HEK293 (cell line): Measurements from ENCODE around the gene CACNA2D3.

ENCODE experiments used
- OSR2 ChIP-seq: fragments of 450-650 bp; formaldehyde crosslinking; IDR thresholded peaks from 2 replicates; pipeline ENCODE4 v1.5.1; 2016; ENCODE audit warnings: missing biosample characterization, missing genetic modification characterization
- YY1 ChIP-seq: fragments of 450-650 bp; formaldehyde crosslinking; IDR thresholded peaks from 2 replicates; pipeline ENCODE4 v1.5.1; 2018; ENCODE audit warnings: missing biosample characterization, missing genetic modification characterization
- ZNF221 ChIP-seq: fragments of 450-650 bp; formaldehyde crosslinking; IDR thresholded peaks from 2 replicates; pipeline ENCODE4 v1.5.1; 2017; ENCODE audit warnings: missing biosample characterization, missing genetic modification characterization, borderline replicate concordance
- ZNF423 ChIP-seq: fragments of 450-650 bp; formaldehyde crosslinking; IDR thresholded peaks from 2 replicates; pipeline ENCODE4 v1.5.1; 2016; ENCODE audit warnings: missing biosample characterization, missing genetic modification characterization
- ZNF473 ChIP-seq: fragments of 450-650 bp; formaldehyde crosslinking; IDR thresholded peaks from 2 replicates; pipeline ENCODE4 v1.5.1; 2017; ENCODE audit warnings: missing biosample characterization, missing genetic modification characterization
- ZNF600 ChIP-seq: fragments of 450-650 bp; formaldehyde crosslinking; IDR thresholded peaks from 2 replicates; pipeline ENCODE4 v1.5.1; 2016; ENCODE audit warnings: missing biosample characterization, missing genetic modification characterization
- ZNF621 ChIP-seq: fragments of 450-650 bp; formaldehyde crosslinking; IDR thresholded peaks from 2 replicates; pipeline ENCODE4 v1.5.1; 2017; ENCODE audit warnings: missing biosample characterization, missing genetic modification characterization
- ZNF747 ChIP-seq: fragments of 450-650 bp; formaldehyde crosslinking; IDR thresholded peaks from 2 replicates; pipeline ENCODE4 v1.5.1; 2016; ENCODE audit warnings: missing biosample characterization, missing genetic modification characterization
- ZNF785 ChIP-seq: fragments of 450-650 bp; formaldehyde crosslinking; IDR thresholded peaks from 2 replicates; pipeline ENCODE4 v1.5.1; 2016; ENCODE audit warnings: missing biosample characterization, missing genetic modification characterization
- TF ChIP-seq, protein P1 (sequence below): fragments of 450-650 bp; formaldehyde crosslinking; IDR thresholded peaks from 2 replicates; pipeline ENCODE4 v1.5.1; 2016; ENCODE audit warnings: missing biosample characterization, missing genetic modification characterization
- TF ChIP-seq, protein P2 (sequence below): IDR thresholded peaks from 2 replicates; pipeline ENCODE4 v1.6.1; 2011; ENCODE audit warnings: mild to moderate bottlenecking, low read depth, low read length, borderline replicate concordance

DNA sequence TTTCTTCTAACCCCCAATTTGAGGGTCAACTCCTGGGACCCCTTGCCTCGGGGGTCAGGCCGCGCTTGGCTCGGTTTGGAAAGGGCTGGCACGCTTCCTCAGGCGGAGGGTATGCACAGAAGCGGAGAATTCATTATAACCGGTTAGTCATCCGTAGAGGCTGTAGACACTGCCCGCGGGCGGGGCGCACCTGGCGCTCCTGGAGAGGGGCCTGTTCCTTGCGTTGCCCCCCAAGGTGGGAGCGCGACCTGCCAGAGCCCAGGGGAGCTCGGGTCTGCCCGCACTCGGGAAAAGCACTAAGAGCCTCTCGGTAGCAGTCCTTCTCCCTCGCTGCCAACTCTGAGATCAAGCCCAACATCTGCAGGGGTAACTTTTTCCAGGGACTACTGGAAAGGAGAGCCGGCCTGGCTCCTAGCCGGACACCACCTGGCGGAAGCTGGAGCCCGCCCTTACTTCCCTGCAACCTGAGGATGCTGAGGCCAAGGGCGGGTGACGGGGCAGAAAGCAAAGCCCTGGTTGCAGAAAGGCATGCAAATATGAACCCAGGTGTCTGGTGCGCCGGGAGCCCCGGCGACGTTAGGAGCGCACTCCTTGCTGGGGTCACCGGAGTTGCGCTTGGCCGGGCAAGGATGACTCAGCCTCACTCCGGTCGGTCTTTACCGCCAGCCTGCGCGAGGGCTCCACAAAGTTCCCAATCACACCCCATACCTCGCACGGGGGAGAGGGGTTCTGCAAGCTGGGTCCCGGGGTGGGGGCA lies 1.5 kb upstream of the CACNA2D3 start:
- TF ChIP-seq, protein P1, sequence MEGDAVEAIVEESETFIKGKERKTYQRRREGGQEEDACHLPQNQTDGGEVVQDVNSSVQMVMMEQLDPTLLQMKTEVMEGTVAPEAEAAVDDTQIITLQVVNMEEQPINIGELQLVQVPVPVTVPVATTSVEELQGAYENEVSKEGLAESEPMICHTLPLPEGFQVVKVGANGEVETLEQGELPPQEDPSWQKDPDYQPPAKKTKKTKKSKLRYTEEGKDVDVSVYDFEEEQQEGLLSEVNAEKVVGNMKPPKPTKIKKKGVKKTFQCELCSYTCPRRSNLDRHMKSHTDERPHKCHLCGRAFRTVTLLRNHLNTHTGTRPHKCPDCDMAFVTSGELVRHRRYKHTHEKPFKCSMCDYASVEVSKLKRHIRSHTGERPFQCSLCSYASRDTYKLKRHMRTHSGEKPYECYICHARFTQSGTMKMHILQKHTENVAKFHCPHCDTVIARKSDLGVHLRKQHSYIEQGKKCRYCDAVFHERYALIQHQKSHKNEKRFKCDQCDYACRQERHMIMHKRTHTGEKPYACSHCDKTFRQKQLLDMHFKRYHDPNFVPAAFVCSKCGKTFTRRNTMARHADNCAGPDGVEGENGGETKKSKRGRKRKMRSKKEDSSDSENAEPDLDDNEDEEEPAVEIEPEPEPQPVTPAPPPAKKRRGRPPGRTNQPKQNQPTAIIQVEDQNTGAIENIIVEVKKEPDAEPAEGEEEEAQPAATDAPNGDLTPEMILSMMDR (tag by site-specific recombination), result no peak
- no peak for TF ChIP-seq YY1
- TF ChIP-seq ZNF785, result no peak
- no peak for TF ChIP-seq ZNF747
- TF ChIP-seq ZNF423, result no peak
- TF ChIP-seq, protein P2, sequence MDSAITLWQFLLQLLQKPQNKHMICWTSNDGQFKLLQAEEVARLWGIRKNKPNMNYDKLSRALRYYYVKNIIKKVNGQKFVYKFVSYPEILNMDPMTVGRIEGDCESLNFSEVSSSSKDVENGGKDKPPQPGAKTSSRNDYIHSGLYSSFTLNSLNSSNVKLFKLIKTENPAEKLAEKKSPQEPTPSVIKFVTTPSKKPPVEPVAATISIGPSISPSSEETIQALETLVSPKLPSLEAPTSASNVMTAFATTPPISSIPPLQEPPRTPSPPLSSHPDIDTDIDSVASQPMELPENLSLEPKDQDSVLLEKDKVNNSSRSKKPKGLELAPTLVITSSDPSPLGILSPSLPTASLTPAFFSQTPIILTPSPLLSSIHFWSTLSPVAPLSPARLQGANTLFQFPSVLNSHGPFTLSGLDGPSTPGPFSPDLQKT, result no peak
- no peak for TF ChIP-seq OSR2
- no peak for TF ChIP-seq ZNF621
- no peak for TF ChIP-seq ZNF473 (tag by site-specific recombination)
- TF ChIP-seq ZNF221 (tag by site-specific recombination), result no peak
- TF ChIP-seq ZNF600 (tag by site-specific recombination), result no peak
